Measurements from ENCODE around the gene AKAP13. TPM values are rescaled to one million over a fixed set of nuclear protein-coding genes. Genes with fewer than 3 reads are reported as not detected.
A peak's percentile ranks its signal among the peaks of the same experiment; 100 is the strongest.

Gene AKAP13
- 100 to 1,000 TPM; 332 to 362 (median 351) TPM for total RNA-seq

GRCh38 chr15:85380217-85380811 is at the start of gene AKAP13:
AKAP13 (plus strand) TSS chr15:85380603; CDS start chr15:85485721, 105,118 bp downstream.
- Histone ChIP-seq H3K4me1 (peaks cover 0 to 32% (median 7%) of the 10 kb centered on the region in 4 donors), H3K27ac (peak within 1 kb of the TSS; percentile 81 to 95 (median 86)), H3K4me3 (peak within 1 kb of the TSS; percentile 47 to 77 (median 68)), H3K27me3 (no peaks in the 10 kb centered on the region), H3K9me3 (no peaks in the 10 kb centered on the region), H3K36me3 (no peaks in the 10 kb centered on the region)
- WGBS, 2 donors, result 0 to 1% methylated on average over 12 to 54 of the region's 54 CpGs
- peak; percentile 87 to 93 for DNase-seq (ENCODE audit: low spot score in 2 of 2)
- TF ChIP-seq CTCF (IDR thresholded peaks at IDR 0.05), result peak in 1 of 5 experiments; percentile 28
- TF ChIP-seq POLR2A (IDR thresholded peaks at IDR 0.05), result peak; percentile 83 to 91
- peak in 1 of 2 donors; percentile 99 for TF ChIP-seq EP300 (IDR thresholded peaks at IDR 0.05)

GRCh38 chr15:85330901-85331588 is 49.4 kb upstream of the AKAP13 start:
- Histone ChIP-seq H3K9me3 (no peaks in the 10 kb centered on the region), H3K27me3 (no peaks in the 10 kb centered on the region), H3K27ac (peak overlapping the region; percentile 84 to 89 (median 86)), H3K4me1 (peaks cover 0 to 30% (median 16%) of the 10 kb centered on the region in 4 donors), H3K36me3 (no peaks in the 10 kb centered on the region), H3K4me3 (peak overlapping the region in 1 of 4 donors; percentile 2)
- DNase-seq (ENCODE audit: low spot score in 2 of 2), result peak; percentile 85 to 87
- peak; percentile 94 to 95 for TF ChIP-seq EP300 (IDR thresholded peaks at IDR 0.05)
- no peak for TF ChIP-seq POLR2A (IDR thresholded peaks at IDR 0.05)
- peak; percentile 53 to 86 (median 84) for TF ChIP-seq CTCF (IDR thresholded peaks at IDR 0.05)
- WGBS, 2 donors, result 25 to 36% methylated on average over 13 to 14 of the region's 14 CpGs

- no peaks in the 10 kb centered on the region for H3K9me3 ChIP-seq
- H3K27me3 ChIP-seq, result no peaks in the 10 kb centered on the region
- H3K36me3 ChIP-seq, result no peaks in the 10 kb centered on the region
- no peak for DNase-seq (ENCODE audit: low spot score in 2 of 2)
- H3K27ac ChIP-seq, result peak overlapping the region; percentile 83 to 88 (median 84)
- H3K4me3 ChIP-seq, result no peak overlapping the region
- 82 to 86% methylated on average over 8 of the region's 8 CpGs for WGBS, 2 donors
- TF ChIP-seq CTCF (IDR thresholded peaks at IDR 0.05) (no peak), EP300 (IDR thresholded peaks at IDR 0.05) (no peak), POLR2A (IDR thresholded peaks at IDR 0.05) (no peak)
- H3K4me1 ChIP-seq, result peaks cover 0 to 30% (median 16%) of the 10 kb centered on the region in 4 donors
Measured at GRCh38 chr15:85331655-85332285, 48.6 kb upstream of the AKAP13 start.

GRCh38 chr15:85333132-85333831 is 47.1 kb upstream of the AKAP13 start:
- no peaks in the 10 kb centered on the region for H3K36me3 ChIP-seq
- H3K4me3 ChIP-seq, result no peak overlapping the region
- TF ChIP-seq CTCF (IDR thresholded peaks at IDR 0.05) (no peak), POLR2A (IDR thresholded peaks at IDR 0.05) (no peak), EP300 (IDR thresholded peaks at IDR 0.05) (no peak)
- WGBS, 2 donors, result 69 to 70% methylated on average over 6 of the region's 6 CpGs
- peak overlapping the region in 2 of 4 donors; percentile 57 to 83 for H3K27ac ChIP-seq
- H3K4me1 ChIP-seq, result peaks cover 0 to 30% (median 16%) of the 10 kb centered on the region in 4 donors
- no peaks in the 10 kb centered on the region for H3K27me3 ChIP-seq
- no peaks in the 10 kb centered on the region for H3K9me3 ChIP-seq
- DNase-seq (ENCODE audit: low spot score in 2 of 2), result no peak
